ENCODE measurements around the gene EGLN2. TPM values are rescaled to one million over a fixed set of nuclear protein-coding genes. Genes with fewer than 3 reads are reported as not detected.
"Not testable (repeated sequence)": the region's sequence is repeated elsewhere in the genome, so short reads cannot be mapped to it uniquely, and the experiment has no call there.

EGLN2 gene
- total RNA-seq, 1 donor, result 146 TPM

GRCh38 chr19:40800997-40801377 is 2.0 kb downstream of the EGLN2 start:
- no peak for DNase-seq (ENCODE audit: low read depth in 2 of 3, low spot score in 2 of 3)

- no peak for DNase-seq (ENCODE audit: low read depth in 2 of 3, low spot score in 2 of 3)
Measured at GRCh38 chr19:40801426-40802299, 2.7 kb downstream of the EGLN2 start.

- no peak for DNase-seq (ENCODE audit: low read depth in 2 of 3, low spot score in 2 of 3)
Measured at GRCh38 chr19:40802300-40803169, 3.5 kb downstream of the EGLN2 start.

- DNase-seq (ENCODE audit: low read depth in 2 of 3, low spot score in 2 of 3), result no peak
Measured at GRCh38 chr19:40803170-40803856, 4.3 kb downstream of the EGLN2 start.

- peak in 2 of 3 donors; percentile 57 to 64 for DNase-seq (ENCODE audit: low read depth in 2 of 3, low spot score in 2 of 3)
Measured at GRCh38 chr19:40803857-40804782, 5.1 kb downstream of the EGLN2 start.

GRCh38 chr19:40804783-40805242 is 5.8 kb downstream of the EGLN2 start:
- no peak for DNase-seq (ENCODE audit: low read depth in 2 of 3, low spot score in 2 of 3)

- no peak for DNase-seq (ENCODE audit: low read depth in 2 of 3, low spot score in 2 of 3)
Measured at GRCh38 chr19:40805258-40805868, 6.4 kb downstream of the EGLN2 start.

GRCh38 chr19:40806423-40807146 is 7.6 kb downstream of the EGLN2 start:
- DNase-seq (ENCODE audit: low read depth in 2 of 3, low spot score in 2 of 3), result peak; percentile 58 to 80 (median 78)

GRCh38 chr19:40807147-40808020 is 8.4 kb downstream of the EGLN2 start:
- DNase-seq (ENCODE audit: low read depth in 2 of 3, low spot score in 2 of 3), result no peak

GRCh38 chr19:40808021-40808325 is 9.0 kb downstream of the EGLN2 start:
- no peak for DNase-seq (ENCODE audit: low read depth in 2 of 3, low spot score in 2 of 3)

GRCh38 chr19:40808497-40808896 is 9.5 kb downstream of the EGLN2 start:
- DNase-seq (ENCODE audit: low read depth in 2 of 3, low spot score in 2 of 3), result no peak

- no peak for DNase-seq (ENCODE audit: low read depth in 2 of 3, low spot score in 2 of 3)
Measured at GRCh38 chr19:40809358-40810086, 10.5 kb downstream of the EGLN2 start.

GRCh38 chr19:40810160-40810559 is 11.2 kb downstream of the EGLN2 start:
- no peak for DNase-seq (ENCODE audit: low read depth in 2 of 3, low spot score in 2 of 3)

GRCh38 chr19:40810649-40811408 is 11.8 kb downstream of the EGLN2 start:
- peak in 1 of 3 donors; percentile 24 for DNase-seq (ENCODE audit: low read depth in 2 of 3, low spot score in 2 of 3)

GRCh38 chr19:40811478-40812341 is 12.7 kb downstream of the EGLN2 start:
- peak in 2 of 3 donors; percentile 45 to 55 for DNase-seq (ENCODE audit: low read depth in 2 of 3, low spot score in 2 of 3)

GRCh38 chr19:40812571-40812970 is 13.6 kb downstream of the EGLN2 start:
- not testable (repeated sequence) for DNase-seq (ENCODE audit: low read depth in 2 of 3, low spot score in 2 of 3)

Measured in hematopoietic multipotent progenitor cell (in vitro differentiated cells).